Stomach (tissue), 9 donors: Measurements from ENCODE around the gene KRT81. TPM values are rescaled to one million over a fixed set of nuclear protein-coding genes. Genes with fewer than 3 reads are reported as not detected.
A peak's percentile ranks its signal among the peaks of the same experiment; 100 is the strongest.
"Not testable (repeated sequence)": the region's sequence is repeated elsewhere in the genome, so short reads cannot be mapped to it uniquely, and the experiment has no call there.

Experiments
- DNase-seq, 2 donors: peaks; one replicate each; pipeline versions ENCODE4 v3.0.0 to v3.0.0-alpha.2; 2013 to 2019
- H3K27ac ChIP-seq, 5 donors: fragments of 200-600 bp in 4 of 5; sonication (generic) in 4 of 5; one replicate each; pipeline ENCODE4 v1.5.1; 2013 to 2019; ENCODE audit warnings: mild to moderate bottlenecking in 1 of 5, moderate library complexity in 1 of 5
- H3K27me3 ChIP-seq, 3 donors: fragments of 200-600 bp; sonication (generic); one replicate each; pipeline ENCODE4 v1.5.1; 2017 to 2019; ENCODE audit warnings: mixed run types in 1 of 3
- H3K36me3 ChIP-seq, 4 donors: fragments of 200-600 bp; sonication (generic); 1 replicate in 3 of 4; 2 replicates in 1 of 4; pipeline ENCODE4 v1.5.1; 2016 to 2019
- H3K4me1 ChIP-seq, 4 donors: fragments of 200-600 bp; sonication (generic); one replicate each; pipeline ENCODE4 v1.5.1; 2016 to 2019
- H3K4me3 ChIP-seq, 4 donors: fragments of 200-600 bp; sonication (generic) in 3 of 4; one replicate each; pipeline ENCODE4 v1.5.1; 2016 to 2019; ENCODE audit warnings: mild to moderate bottlenecking in 1 of 4
- H3K9me3 ChIP-seq, 4 donors: fragments of 200-600 bp; sonication (generic); one replicate each; pipeline ENCODE4 v1.5.1; 2016 to 2019
- CTCF ChIP-seq, 7 experiments: fragments of 450-650 bp in 4 of 7; fragments of 200-600 bp in 3 of 7; sonication (generic) in 3 of 7; IDR thresholded peaks; one replicate each; pipeline ENCODE4 v1.5.1; 2016 to 2019; ENCODE audit warnings: antibody characterized with exemption in 7 of 7, control low read depth in 2 of 7, mild to moderate bottlenecking in 1 of 7
- EP300 ChIP-seq: sonication (generic); formaldehyde crosslinking; IDR thresholded peaks from one replicate; pipeline ENCODE4 v1.6.1; 2017; ENCODE audit warnings: antibody characterized with exemption
- POLR2A ChIP-seq, 4 donors: fragments of 450-650 bp; IDR thresholded peaks; one replicate each; pipeline ENCODE4 v1.6.1; 2016; ENCODE audit warnings: antibody characterized with exemption in 4 of 4, control low read depth in 2 of 4, mild to moderate bottlenecking in 1 of 4, moderate library complexity in 1 of 4
- POLR2AphosphoS5 ChIP-seq, 3 donors: sonication (generic); formaldehyde crosslinking; IDR thresholded peaks; one replicate each; pipeline ENCODE4 v1.6.1; 2016; ENCODE audit warnings: antibody characterized with exemption in 3 of 3
- WGBS, 5 donors: extraction: QIAGEN DNeasy Blood & Tissue Kit in 3 of 5; methylation state at CpG; one replicate each; pipeline versions ENCODE4 v1.1.5 to v1.1.7; 2013 to 2018; 5-methylcytosine and 5-hydroxymethylcytosine counted together
- intact Hi-C: fragments of 100-400 bp; cut with DNase I; formaldehyde crosslinking; loops from one replicate; pipeline ENCODE4 v1.15.1; 2023; ENCODE audit warnings: low total_unique reads
- polyA plus RNA-seq, 3 donors: library from polyadenylated mRNA; stranded (reverse); fragments of 200-250 nt; gene quantifications; one replicate each; pipeline ENCODE4 v1.2.3, GENCODE V29; 2013
- total RNA-seq, 5 donors: library from RNA; depleted of rRNA; stranded (reverse); fragments of >200 nt; gene quantifications; one replicate each; pipeline versions ENCODE4 v1.1.0 to v1.2.3, GENCODE V29; 2014 to 2016
- donor health status: healthy with polysubstance abuse.
- donor health status: Bipolar disorder and iron deficiency.
- donor health status: healthy.

Gene KRT81
- total and polyA plus RNA-seq, 8 donors, result 0.15 TPM; not detected in 7

GRCh38 chr12:52306731-52307130 is 15.4 kb upstream of the KRT81 start:
- peak in 1 of 2 donors; percentile 36 for DNase-seq
- 76 to 85% (median 84%) methylated on average over 2 of the region's 2 CpGs for WGBS, 5 donors
- peaks cover 5 to 14% (median 12%) of the 10 kb centered on the region in 4 donors for H3K4me1 ChIP-seq

GRCh38 chr12:52305921-52306705 is 14.8 kb upstream of the KRT81 start:
- Histone ChIP-seq H3K4me1 (peaks cover 5 to 14% (median 12%) of the 10 kb centered on the region in 4 donors), H3K36me3 (no peaks in the 10 kb centered on the region), H3K9me3 (no peaks in the 10 kb centered on the region), H3K27ac (no peak overlapping the region), H3K27me3 (peaks cover 0 to 64% (median 17%) of the 10 kb centered on the region in 3 donors), H3K4me3 (no peak overlapping the region)
- intact Hi-C loops, result no loop called here
- 65 to 85% (median 73%) methylated on average over 9 to 11 of the region's 11 CpGs for WGBS, 5 donors
- TF ChIP-seq POLR2A (IDR thresholded peaks at IDR 0.05), result no peak
- peak in 1 of 7 experiments; percentile 27 for TF ChIP-seq CTCF (IDR thresholded peaks at IDR 0.05)
- no peak for TF ChIP-seq POLR2AphosphoS5 (IDR thresholded peaks at IDR 0.05)
- TF ChIP-seq EP300, result no peak
- no peak for DNase-seq

More at GRCh38 chr12:52306731-52307130, 15.4 kb upstream of the KRT81 start:
- Histone ChIP-seq H3K27ac (no peak overlapping the region), H3K36me3 (no peaks in the 10 kb centered on the region), H3K27me3 (peaks cover 0 to 69% (median 20%) of the 10 kb centered on the region in 3 donors), H3K9me3 (no peaks in the 10 kb centered on the region), H3K4me3 (no peak overlapping the region)
- intact Hi-C loops, result no loop called here
- no peak for TF ChIP-seq EP300
- TF ChIP-seq CTCF (IDR thresholded peaks at IDR 0.05), result no peak
- TF ChIP-seq POLR2AphosphoS5 (IDR thresholded peaks at IDR 0.05), result no peak
- TF ChIP-seq POLR2A (IDR thresholded peaks at IDR 0.05), result no peak

GRCh38 chr12:52304941-52305411 is 13.6 kb upstream of the KRT81 start:
- peaks cover 5 to 14% (median 12%) of the 10 kb centered on the region in 4 donors for H3K4me1 ChIP-seq
- intact Hi-C loops, DNase-seq, H3K4me3 ChIP-seq, H3K9me3 ChIP-seq, H3K36me3 ChIP-seq, H3K27ac ChIP-seq: not testable (repeated sequence)
- WGBS, 5 donors, result 72 to 87% (median 79%) methylated on average over 8 to 15 of the region's 15 CpGs
- peaks cover 0 to 53% (median 16%) of the 10 kb centered on the region in 3 donors for H3K27me3 ChIP-seq

- peaks cover 0 to 27% (median 0%) of the 10 kb centered on the region in 3 donors for H3K27me3 ChIP-seq
- H3K36me3 ChIP-seq, H3K9me3 ChIP-seq, DNase-seq, H3K4me3 ChIP-seq, intact Hi-C loops, H3K27ac ChIP-seq, H3K4me1 ChIP-seq: not testable (repeated sequence)
- no CpG with 5 or more reads among the region's 5 CpGs for WGBS, 5 donors
Measured at GRCh38 chr12:52302242-52302914, 11.0 kb upstream of the KRT81 start.

- DNase-seq, H3K4me3 ChIP-seq, H3K9me3 ChIP-seq, intact Hi-C loops, H3K4me1 ChIP-seq, H3K27ac ChIP-seq, H3K36me3 ChIP-seq: not testable (repeated sequence)
- H3K27me3 ChIP-seq, result peaks cover 0 to 20% (median 0%) of the 10 kb centered on the region in 3 donors
- 67 to 82% (median 80%) methylated on average over 18 to 22 of the region's 31 CpGs for WGBS, 5 donors
Measured at GRCh38 chr12:52301721-52302120, 10.4 kb upstream of the KRT81 start.
